GM10248 (cell line): ENCODE measurements around the gene RASGRP2.

Source experiments
- CTCF ChIA-PET: fragments of 300-600 bp; sonication (Branson Sonifier 250); formaldehyde crosslinking; extraction: SDS; loops from one replicate; lab custom pipeline; 2021; ENCODE audit warnings: antibody characterized with exemption; lab: Yijun Ruan, JAX
- POLR2A ChIA-PET: fragments of 350-650 bp; sonication (Branson Sonifier 250); formaldehyde crosslinking; extraction: SDS; loops from one replicate; lab custom pipeline; 2020; ENCODE audit warnings: antibody characterized with exemption; lab: Yijun Ruan, JAX
- DNase-seq: peaks from one replicate; pipeline ENCODE4 v3.0.0; 2012; ENCODE audit errors: extremely low spot score
- TF ChIP-seq, protein P1 (sequence below): IDR thresholded peaks from 2 replicates; pipeline ENCODE4 v1.5.1; 2012; ENCODE audit warnings: mild to moderate bottlenecking, low read depth; ENCODE audit errors: extremely low read depth, missing control alignments, control extremely low read depth

RASGRP2 gene

DNA sequence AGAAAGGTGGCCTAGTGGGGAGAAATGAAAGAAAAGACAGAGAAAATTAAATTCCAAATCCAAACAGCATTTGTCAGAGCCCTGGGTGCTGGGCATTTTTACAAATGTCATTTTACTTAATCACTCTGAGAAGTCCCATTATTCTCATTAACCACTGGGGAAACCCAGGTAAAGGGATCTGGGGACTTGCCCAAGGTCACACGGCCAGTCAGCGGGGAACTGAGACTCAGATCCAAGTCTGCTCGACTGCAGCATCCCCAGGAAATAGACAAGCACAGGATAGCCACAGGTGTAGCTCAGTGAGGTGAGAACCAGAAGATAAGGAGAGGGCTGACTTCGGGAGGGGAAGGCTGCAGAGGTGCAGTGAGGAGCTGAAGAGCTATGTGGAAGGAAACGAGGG, 28.8 kb downstream of the RASGRP2 start:
- TF ChIP-seq, protein P1, sequence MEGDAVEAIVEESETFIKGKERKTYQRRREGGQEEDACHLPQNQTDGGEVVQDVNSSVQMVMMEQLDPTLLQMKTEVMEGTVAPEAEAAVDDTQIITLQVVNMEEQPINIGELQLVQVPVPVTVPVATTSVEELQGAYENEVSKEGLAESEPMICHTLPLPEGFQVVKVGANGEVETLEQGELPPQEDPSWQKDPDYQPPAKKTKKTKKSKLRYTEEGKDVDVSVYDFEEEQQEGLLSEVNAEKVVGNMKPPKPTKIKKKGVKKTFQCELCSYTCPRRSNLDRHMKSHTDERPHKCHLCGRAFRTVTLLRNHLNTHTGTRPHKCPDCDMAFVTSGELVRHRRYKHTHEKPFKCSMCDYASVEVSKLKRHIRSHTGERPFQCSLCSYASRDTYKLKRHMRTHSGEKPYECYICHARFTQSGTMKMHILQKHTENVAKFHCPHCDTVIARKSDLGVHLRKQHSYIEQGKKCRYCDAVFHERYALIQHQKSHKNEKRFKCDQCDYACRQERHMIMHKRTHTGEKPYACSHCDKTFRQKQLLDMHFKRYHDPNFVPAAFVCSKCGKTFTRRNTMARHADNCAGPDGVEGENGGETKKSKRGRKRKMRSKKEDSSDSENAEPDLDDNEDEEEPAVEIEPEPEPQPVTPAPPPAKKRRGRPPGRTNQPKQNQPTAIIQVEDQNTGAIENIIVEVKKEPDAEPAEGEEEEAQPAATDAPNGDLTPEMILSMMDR = no peak
- no peak for DNase-seq
- ChIA-PET POLR2A (no interaction called here), CTCF (interaction anchor here (1.1 to 5.5 kb wide), 2 partner anchors 11 to 26 kb away, joined by 4 to 30 read pairs; no protein-coding TSS in a partner anchor)

DNA sequence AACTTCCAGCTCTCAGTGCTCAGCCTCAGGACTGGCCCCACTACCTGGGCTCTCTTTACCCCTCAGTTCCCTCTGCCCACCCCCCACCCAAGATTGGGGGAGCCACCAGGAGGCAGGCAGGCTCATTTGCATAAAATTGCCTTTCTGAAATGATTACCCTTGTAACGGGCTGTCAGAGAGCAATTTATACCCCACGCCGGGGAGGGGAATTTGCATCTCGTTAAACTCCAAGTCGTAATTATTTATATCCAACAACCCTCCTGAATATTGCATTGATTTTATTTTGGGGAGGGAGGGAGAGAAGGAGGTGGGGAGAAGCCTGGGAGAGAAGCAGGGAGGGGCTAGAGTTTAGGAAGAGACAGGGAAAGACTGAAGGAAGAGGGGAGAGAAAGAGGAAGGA, 29.3 kb downstream of the RASGRP2 start:
- TF ChIP-seq, protein P1 = no peak
- ChIA-PET CTCF (interaction anchor here (0.8 to 5.5 kb wide), 3 partner anchors 10 to 26 kb away, joined by 3 to 30 read pairs (median 4); no protein-coding TSS in a partner anchor), POLR2A (interaction anchor here (0.5 kb wide), 1 partner anchor 429 kb away, joined by 5 read pairs; no protein-coding TSS in a partner anchor)
- no peak for DNase-seq

DNA sequence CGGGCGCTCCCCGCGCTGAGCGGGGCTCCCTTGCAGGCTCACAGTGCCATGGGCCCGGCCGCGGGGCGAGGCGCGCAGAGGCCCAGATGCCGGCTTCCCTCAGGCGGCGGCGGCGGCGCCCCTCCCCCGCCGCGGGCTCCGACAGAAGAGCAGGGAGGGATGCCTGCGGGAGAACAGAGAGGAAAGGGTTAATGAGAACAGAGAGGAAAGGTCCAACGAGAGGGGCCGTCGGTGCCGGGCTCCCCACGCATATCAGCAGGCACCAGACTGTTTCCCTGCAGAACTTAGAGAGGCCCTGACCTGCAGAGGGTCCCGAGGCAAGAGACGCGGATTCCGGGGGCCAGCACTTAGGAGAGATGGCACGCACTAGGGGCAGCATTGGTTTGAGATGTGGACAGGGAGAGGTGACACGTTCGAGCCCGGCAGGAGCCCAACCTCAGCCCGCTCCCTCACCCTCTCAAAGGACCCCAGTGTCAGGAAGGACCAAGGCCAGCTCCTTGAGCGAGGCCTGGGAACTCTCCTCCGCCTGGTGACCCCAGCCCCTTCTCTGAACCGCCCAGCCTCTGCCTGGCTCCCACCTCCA, 30.1 kb downstream of the RASGRP2 start:
- POLR2A ChIA-PET = interaction anchor here (0.5 kb wide), 1 partner anchor 430 kb away, joined by 5 read pairs; no protein-coding TSS in a partner anchor
- CTCF ChIA-PET = interaction anchor here (0.8 to 1.6 kb wide), 2 partner anchors 10 to 25 kb away, joined by 3 to 4 read pairs; no protein-coding TSS in a partner anchor
- no peak for DNase-seq
- TF ChIP-seq, protein P1 = no peak

DNA sequence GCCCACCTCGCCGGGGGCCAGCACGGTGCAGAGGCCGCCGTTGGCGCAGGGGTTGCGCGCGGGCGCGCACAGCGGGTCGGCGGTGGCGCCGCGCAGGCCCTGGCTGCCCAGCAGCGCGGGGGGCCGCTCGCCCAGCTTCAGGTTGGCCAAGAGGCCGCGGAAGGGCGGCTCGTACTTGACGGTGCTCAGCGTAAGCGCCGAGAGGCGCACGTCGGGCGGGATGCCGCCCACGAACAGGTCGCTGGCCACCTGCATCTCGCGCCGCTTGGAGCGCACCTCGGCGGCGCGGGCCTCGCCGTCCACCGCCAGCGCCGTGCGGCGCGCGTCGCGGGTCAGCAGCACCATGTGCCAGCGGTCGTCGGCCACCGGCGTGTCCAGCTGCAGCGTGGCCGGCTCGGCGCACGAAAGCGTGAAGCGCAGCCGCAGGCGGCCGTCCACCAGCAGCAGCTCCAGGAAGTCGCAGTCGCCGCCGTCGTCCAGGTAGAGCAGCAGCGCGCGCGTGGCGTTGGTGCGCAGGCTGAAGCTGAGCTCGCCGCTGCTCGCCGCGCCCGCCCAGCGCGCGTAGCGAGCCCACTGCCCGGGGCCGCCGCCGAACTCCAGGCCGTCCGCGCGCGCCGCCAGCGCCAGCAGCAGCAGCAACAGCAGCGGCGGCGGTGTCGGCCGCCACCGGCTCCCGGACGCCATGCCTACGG, 30.8 kb downstream of the RASGRP2 start:
- DNase-seq = no peak
- CTCF ChIA-PET = interaction anchor here (1.6 kb wide), 1 partner anchor 24 kb away, joined by 4 read pairs; no protein-coding TSS in a partner anchor
- TF ChIP-seq, protein P1 = no peak
- POLR2A ChIA-PET = no interaction called here

DNA sequence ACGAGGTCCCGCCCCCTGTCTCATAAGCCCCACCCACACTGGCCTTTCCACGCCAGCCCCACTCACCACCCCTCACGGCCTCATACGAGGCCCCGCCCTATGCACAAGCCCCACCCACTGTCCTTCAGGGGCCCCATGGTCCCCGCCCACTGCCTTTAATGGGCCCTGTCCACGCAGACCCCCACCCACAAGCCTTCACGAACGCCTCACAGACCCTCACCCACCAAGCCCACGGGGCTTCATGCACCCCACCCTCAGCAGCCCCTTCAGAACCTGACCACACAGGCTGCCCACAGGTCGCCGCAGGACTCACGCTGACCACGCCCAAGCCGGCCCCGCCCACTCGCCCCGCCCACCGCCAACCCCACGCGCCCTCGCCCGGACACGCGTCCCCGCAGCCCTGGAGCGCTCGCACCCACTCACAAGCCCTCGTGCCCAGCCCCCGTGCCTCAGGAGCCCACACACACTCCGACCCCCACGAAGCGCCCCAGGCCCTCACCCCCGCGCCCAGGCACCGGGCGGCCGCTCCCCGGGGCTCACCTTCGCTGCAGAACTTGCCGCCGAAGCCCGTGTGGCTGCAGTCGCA, 31.4 kb downstream of the RASGRP2 start:
- ChIA-PET POLR2A (no interaction called here), CTCF (interaction anchor here (1.6 kb wide), 1 partner anchor 24 kb away, joined by 4 read pairs; no protein-coding TSS in a partner anchor)
- TF ChIP-seq, protein P1 = no peak
- no peak for DNase-seq

DNA sequence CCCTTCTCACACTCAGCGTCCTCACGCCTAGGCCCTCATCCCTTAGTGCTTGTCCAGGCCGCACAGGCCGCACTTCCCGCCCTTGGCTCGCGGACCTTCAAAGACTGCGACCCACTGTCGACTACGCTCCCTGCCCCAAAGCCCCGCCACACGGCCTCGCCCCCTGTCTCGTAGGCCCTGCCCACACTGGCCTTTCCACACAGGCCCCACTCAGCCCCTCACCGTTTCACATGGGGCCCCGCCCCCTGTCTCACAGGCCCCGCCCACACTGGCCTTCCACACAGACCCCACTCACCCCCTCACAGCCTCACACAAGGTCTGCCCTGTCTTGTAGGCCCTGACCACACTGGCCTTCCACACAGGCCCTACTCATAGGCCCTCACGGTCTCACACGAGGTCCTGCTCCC, 32.0 kb downstream of the RASGRP2 start:
- no peak for DNase-seq
- ChIA-PET POLR2A (no interaction called here), CTCF (no interaction called here)
- TF ChIP-seq, protein P1 = no peak
